Right ventricle myocardium inferior (tissue), 1 donor: ENCODE data around the gene FBLIM1. TPM values are rescaled to one million over a fixed set of nuclear protein-coding genes. Genes with fewer than 3 reads are reported as not detected.

Experiments used
- ATAC-seq: fragments of 200-7000 bp; cut with Tn5 transposase; one replicate; pipeline ENCODE4 v1.9.1; 2020; ENCODE audit warnings: mild to moderate bottlenecking, moderate library complexity
- DNase-seq: peaks from one replicate; pipeline ENCODE4 v3.0.0; 2021; ENCODE audit errors: missing footprints
- intact Hi-C: fragments of 100-400 bp; cut with DNase I; formaldehyde crosslinking; loops from one replicate; pipeline ENCODE4 v1.11.0; 2022
- total RNA-seq: library from RNA; stranded (reverse); fragmentation: NEBNext Ultra II Directional; extraction: Animal tissue kit (Norgen Biotek cat#: 25700); gene quantifications from one replicate; pipeline ENCODE4 v1.2.1, GENCODE V29; 2021
- donor health status: DM: no; HTN: yes; CAD: no; lungs with severe emphysema.

Gene FBLIM1
- total RNA-seq, 1 donor from 2014 or later = 97.6 TPM

- DNase-seq (peak; percentile 86), ATAC-seq (peak; percentile 80)
- intact Hi-C loops = loop anchor here (5.0 kb wide), 2 partner anchors 84 to 139 kb away; a partner anchor contains a TSS
Observed at GRCh38 chr1:15740924-15741850, 17.4 kb upstream of the FBLIM1 start.

GRCh38 chr1:15742339-15742801, 16.2 kb upstream of the FBLIM1 start, which contains the start of gene TMEM82:
TSS of gene TMEM82 (plus strand) at chr1:15742499. CDS start at chr1:15742560, 61 bp downstream.
- DNase-seq = no peak
- ATAC-seq = no peak
- intact Hi-C loops = loop anchor here (5.0 kb wide), 2 partner anchors 85 to 140 kb away; a partner anchor contains a TSS

- intact Hi-C loops = loop anchor here (5.0 kb wide), 2 partner anchors 87 to 142 kb away; a partner anchor contains a TSS
- ATAC-seq = no peak
Observed at GRCh38 chr1:15744122-15744679, 14.4 kb upstream of the FBLIM1 start.

GRCh38 chr1:15747378-15747777, 11.2 kb upstream of the FBLIM1 start:
- intact Hi-C loops = no loop called here
- ATAC-seq (no peak), DNase-seq (no peak)

More at GRCh38 chr1:15744122-15744679, 14.4 kb upstream of the FBLIM1 start:
- no peak for DNase-seq

GRCh38 chr1:15748264-15748663, 10.3 kb upstream of the FBLIM1 start:
- ATAC-seq = no peak
- intact Hi-C loops = no loop called here
- no peak for DNase-seq

- intact Hi-C loops = no loop called here
- ATAC-seq = no peak
- DNase-seq = no peak
Observed at GRCh38 chr1:15748690-15749398, 9.8 kb upstream of the FBLIM1 start.

- no peak for ATAC-seq
- DNase-seq = no peak
- intact Hi-C loops = no loop called here
Observed at GRCh38 chr1:15749399-15750291, 8.9 kb upstream of the FBLIM1 start.

GRCh38 chr1:15750924-15751323, 7.7 kb upstream of the FBLIM1 start:
- intact Hi-C loops = no loop called here
- ATAC-seq (no peak), DNase-seq (peak; percentile 47)

GRCh38 chr1:15751717-15752116, 6.9 kb upstream of the FBLIM1 start:
- no peak for ATAC-seq
- intact Hi-C loops = no loop called here

GRCh38 chr1:15753776-15754175, 4.8 kb upstream of the FBLIM1 start:
- intact Hi-C loops = no loop called here
- ATAC-seq (no peak), DNase-seq (peak; percentile 1)

More at GRCh38 chr1:15751717-15752116, 6.9 kb upstream of the FBLIM1 start:
- peak; percentile 11 for DNase-seq

GRCh38 chr1:15755021-15755645, 3.5 kb upstream of the FBLIM1 start:
- no peak for DNase-seq
- ATAC-seq = no peak
- intact Hi-C loops = no loop called here

GRCh38 chr1:15755646-15756040, 3.0 kb upstream of the FBLIM1 start:
- intact Hi-C loops = no loop called here
- DNase-seq (peak; percentile 44), ATAC-seq (no peak)

- no peak for ATAC-seq
- DNase-seq = peak; percentile 41
- intact Hi-C loops = no loop called here
Observed at GRCh38 chr1:15756143-15757015, 2.2 kb upstream of the FBLIM1 start.

- intact Hi-C loops = no loop called here
- DNase-seq = peak; percentile 35
Observed at GRCh38 chr1:15757016-15757543, 1.5 kb upstream of the FBLIM1 start.

GRCh38 chr1:15757575-15758342, 836 bp upstream of the FBLIM1 start:
- ATAC-seq (no peak), DNase-seq (peak; percentile 37)
- intact Hi-C loops = no loop called here

More at GRCh38 chr1:15757016-15757543, 1.5 kb upstream of the FBLIM1 start:
- ATAC-seq = no peak
